ENCODE measurements around the gene WDR38. TPM values are rescaled to one million over a fixed set of nuclear protein-coding genes. Genes with fewer than 3 reads are reported as not detected.

Gene WDR38
- total and polyA plus RNA-seq, 2 of the 13 experiments (the other 11 are each of a cell fraction or from before 2014, with no cell fraction given): not detected

GRCh38 chr9:124855944-124856765 is 2.9 kb downstream of the WDR38 start (continued):
- TF ChIP-seq ATRX (CRISPR knock-in tag; IDR thresholded peaks at IDR 0.05; ENCODE audit: borderline replicate concordance) (no peak), ATF2 (CRISPR knock-in tag; IDR thresholded peaks at IDR 0.05) (peak; percentile 15; the same call in 1 of the 2 replicates), KDM4B (CRISPR knock-in tag; IDR thresholded peaks at IDR 0.05) (no peak), ZNF446 (CRISPR knock-in tag; IDR thresholded peaks at IDR 0.05) (no peak), ZNF777 (CRISPR knock-in tag; IDR thresholded peaks at IDR 0.05) (no peak), AKAP8 (CRISPR knock-in tag; IDR thresholded peaks at IDR 0.05) (peak; percentile 73), ZNF552 (CRISPR knock-in tag; IDR thresholded peaks at IDR 0.05; ENCODE audit: borderline replicate concordance) (no peak), MEIS2 (CRISPR knock-in tag; IDR thresholded peaks at IDR 0.05) (no peak), AHDC1 (CRISPR knock-in tag; IDR thresholded peaks at IDR 0.05; ENCODE audit: borderline replicate concordance) (no peak), CCDC6 (CRISPR knock-in tag; IDR thresholded peaks at IDR 0.05) (no peak), ZNF737 (CRISPR knock-in tag; IDR thresholded peaks at IDR 0.05; ENCODE audit: borderline replicate concordance) (0 out of 2 replicates have a peak, but pooled peaks have one; percentile 50), ZNF124 (CRISPR knock-in tag; IDR thresholded peaks at IDR 0.05) (0 out of 2 replicates have a peak, but pooled peaks have one; percentile 18), ZBTB44 (CRISPR knock-in tag; IDR thresholded peaks at IDR 0.05) (no peak), SOX6 (IDR thresholded peaks at IDR 0.05) (no peak), SOX6 (CRISPR knock-in tag; IDR thresholded peaks at IDR 0.05) (no peak; the same call in 1 of the 2 replicates), ELF4 (CRISPR knock-in tag; IDR thresholded peaks at IDR 0.05; ENCODE audit: borderline replicate concordance) (no peak), AGO1 (IDR thresholded peaks at IDR 0.05; ENCODE audit: low read depth, low read length, poor library complexity, severe bottlenecking) (peak; percentile 94), ZNF772 (CRISPR knock-in tag; IDR thresholded peaks at IDR 0.05) (no peak), SMYD3 (CRISPR knock-in tag; IDR thresholded peaks at IDR 0.05) (no peak), ZNF121 (CRISPR knock-in tag; IDR thresholded peaks at IDR 0.05) (no peak), ZNF256 (CRISPR knock-in tag; conservative IDR thresholded peaks at IDR 0.05) (0 out of 2 replicates have a peak, but pooled peaks have one; percentile 38), ZNF569 (CRISPR knock-in tag; IDR thresholded peaks at IDR 0.05; ENCODE audit: borderline replicate concordance) (no peak)
